Neuronal stem cell (in vitro differentiated cells): ENCODE results near the gene EFNB2.

Experiments
- DNase-seq: peaks from one replicate; pipeline ENCODE4 v3.0.0-alpha.2; 2013; ENCODE audit warnings: low spot score
- H2AFZ ChIP-seq: one replicate; pipeline ENCODE4 v1.6.1; 2013; ENCODE audit warnings: mild to moderate bottlenecking, low read length, inconsistent platforms
- H2AK5ac ChIP-seq: 2 replicates; pipeline ENCODE4 v1.6.1; 2013; ENCODE audit warnings: low read depth, mild to moderate bottlenecking, inconsistent platforms, low read length, moderate library complexity, mixed read lengths
- H2BK120ac ChIP-seq: 2 replicates; pipeline ENCODE4 v1.6.1; 2013; ENCODE audit warnings: low read depth, mild to moderate bottlenecking, inconsistent platforms, low read length, moderate library complexity, mixed read lengths
- H2BK12ac ChIP-seq: one replicate; pipeline ENCODE4 v1.6.1; 2013; ENCODE audit warnings: low read length, inconsistent platforms
- H2BK15ac ChIP-seq: 2 replicates; pipeline ENCODE4 v1.6.1; 2013; ENCODE audit warnings: mild to moderate bottlenecking, low read length, inconsistent platforms, mixed read lengths
- H2BK5ac ChIP-seq: one replicate; pipeline ENCODE4 v1.6.1; 2013; ENCODE audit warnings: inconsistent platforms, mild to moderate bottlenecking, low read length, moderate library complexity
- H3K14ac ChIP-seq: one replicate; pipeline ENCODE4 v1.6.1; 2013; ENCODE audit warnings: low read length, inconsistent platforms
- H3K18ac ChIP-seq: 2 replicates; pipeline ENCODE4 v1.6.1; 2013; ENCODE audit warnings: low read length, inconsistent platforms
- H3K23ac ChIP-seq: 2 replicates; pipeline ENCODE4 v1.6.1; 2013; ENCODE audit warnings: low read depth, mild to moderate bottlenecking, mixed read lengths, low read length, inconsistent platforms; ENCODE audit not compliant: poor library complexity
- H3K27ac ChIP-seq: replicated peaks from 3 replicates; pipeline ENCODE4 v1.5.1; 2013; ENCODE audit warnings: low read length, inconsistent platforms
- H3K27me3 ChIP-seq, 3 experiments: 2 replicates each; pipeline ENCODE4 v1.6.1; 2013; ENCODE audit warnings: low read length in 3 of 3, mild to moderate bottlenecking in 2 of 3, inconsistent platforms in 1 of 3, low read depth in 1 of 3, mixed read lengths in 1 of 3, moderate library complexity in 1 of 3; ENCODE audit not compliant: control insufficient read depth in 3 of 3, insufficient read depth in 3 of 3
- H3K36me3 ChIP-seq, 2 donors: replicated peaks in 1 of 2; 2 replicates each; pipeline ENCODE4 v1.6.1; 2013; ENCODE audit warnings: low read length in 2 of 2; ENCODE audit not compliant: control insufficient read depth in 2 of 2, insufficient read depth in 2 of 2
- H3K4ac ChIP-seq: 2 replicates; pipeline ENCODE4 v1.6.1; 2013; ENCODE audit warnings: inconsistent platforms, mild to moderate bottlenecking, low read length, moderate library complexity
- H3K4me1 ChIP-seq, 2 donors: 1 replicate in 1 of 2; 2 replicates in 1 of 2; pipeline ENCODE4 v1.6.1; 2013; ENCODE audit warnings: low read length in 2 of 2, low read depth in 1 of 2; ENCODE audit not compliant: control insufficient read depth in 2 of 2, insufficient read depth in 1 of 2
- H3K4me2 ChIP-seq: one replicate; pipeline ENCODE4 v1.6.1; 2013; ENCODE audit warnings: mild to moderate bottlenecking, low read length, inconsistent platforms; ENCODE audit not compliant: insufficient read depth, poor library complexity, severe bottlenecking
- H3K4me3 ChIP-seq, 2 donors: 2 replicates each; pipeline ENCODE4 v1.5.1; 2013; ENCODE audit warnings: low read length in 2 of 2, mild to moderate bottlenecking in 2 of 2, inconsistent platforms in 1 of 2, moderate library complexity in 1 of 2
- H3K79me1 ChIP-seq: one replicate; pipeline ENCODE4 v1.6.1; 2013; ENCODE audit warnings: low read depth, mild to moderate bottlenecking, inconsistent platforms, low read length, moderate library complexity
- H3K9ac ChIP-seq: one replicate; pipeline ENCODE4 v1.6.1; 2013; ENCODE audit warnings: mild to moderate bottlenecking, low read depth, low read length, inconsistent platforms; ENCODE audit not compliant: poor library complexity
- H3K9me3 ChIP-seq, 2 donors: replicated peaks in 1 of 2; 2 replicates each; pipeline versions ENCODE3 to v1.6.1; 2013; ENCODE audit warnings: low read length in 2 of 2, mild to moderate bottlenecking in 2 of 2, inconsistent platforms in 1 of 2, low read depth in 1 of 2, mixed read lengths in 1 of 2, moderate library complexity in 1 of 2; ENCODE audit not compliant: control insufficient read depth in 2 of 2, insufficient read depth in 1 of 2
- H4K8ac ChIP-seq: one replicate; pipeline ENCODE4 v1.6.1; 2013; ENCODE audit warnings: low read depth, mild to moderate bottlenecking, inconsistent platforms, low read length, moderate library complexity
- H4K91ac ChIP-seq: one replicate; pipeline ENCODE4 v1.6.1; 2013; ENCODE audit warnings: low read length, low read depth, mild to moderate bottlenecking, inconsistent platforms; ENCODE audit not compliant: poor library complexity
- WGBS, 2 donors: extraction: QIAGEN DNeasy Blood & Tissue Kit; methylation state at CpG; one replicate each; pipeline ENCODE4 v1.1.7; 2013; ENCODE audit warnings: missing lambda C conversion rate in 2 of 2, mixed read lengths in 1 of 2; ENCODE audit not compliant: insufficient read length in 2 of 2, insufficient replicate concordance in 1 of 2; ENCODE audit errors: extremely low coverage in 2 of 2; 5-methylcytosine and 5-hydroxymethylcytosine counted together

The EFNB2 gene

DNA sequence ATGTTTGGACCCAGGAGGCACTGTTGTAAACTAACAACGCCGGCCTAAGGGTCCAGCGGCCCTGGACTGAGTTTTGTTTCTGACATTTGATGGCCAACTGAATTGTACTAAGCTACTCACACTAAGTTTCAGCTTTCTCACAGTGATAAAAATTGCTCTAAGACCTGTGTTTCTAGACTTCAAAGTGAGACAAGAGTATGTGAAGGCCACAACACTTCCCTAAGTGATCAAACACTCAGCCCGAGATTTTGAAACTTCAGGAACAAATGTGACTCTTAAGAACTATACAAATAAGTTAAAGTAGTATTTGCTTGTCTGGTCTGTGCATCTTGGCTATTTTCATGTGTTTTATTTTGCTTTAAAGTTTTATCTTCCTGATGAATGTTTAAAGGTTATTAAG is 30.2 kb downstream of the EFNB2 start:
- Histone ChIP-seq H3K4me3 (no peak overlapping the region), H3K27ac (no peak overlapping the region), H3K4me1 (peaks cover 4 to 8% of the 10 kb centered on the region in 2 donors), H3K14ac (no peak overlapping the region), H3K9me3 (peaks cover 0 to 25% of the 10 kb centered on the region in 2 donors), H2BK5ac (no peak overlapping the region), H3K4me2 (no peak overlapping the region), H3K36me3 (peaks cover 18 to 99% of the 10 kb centered on the region in 2 donors), H2BK12ac (no peak overlapping the region), H3K23ac (no peak overlapping the region), H2AK5ac (no peak overlapping the region), H3K79me1 (peaks cover under 1% of the 10 kb centered on the region), H2BK15ac (no peak overlapping the region), H3K18ac (no peak overlapping the region), H3K27me3 (no peaks in the 10 kb centered on the region), H3K4ac (no peak overlapping the region), H3K9ac (no peak overlapping the region), H2AFZ (no peak overlapping the region), H4K91ac (no peak overlapping the region), H4K8ac (no peak overlapping the region), H2BK120ac (no peak overlapping the region)
- WGBS, 2 donors: no CpG with 5 or more reads among the region's 4 CpGs
- DNase-seq: no peak

DNA sequence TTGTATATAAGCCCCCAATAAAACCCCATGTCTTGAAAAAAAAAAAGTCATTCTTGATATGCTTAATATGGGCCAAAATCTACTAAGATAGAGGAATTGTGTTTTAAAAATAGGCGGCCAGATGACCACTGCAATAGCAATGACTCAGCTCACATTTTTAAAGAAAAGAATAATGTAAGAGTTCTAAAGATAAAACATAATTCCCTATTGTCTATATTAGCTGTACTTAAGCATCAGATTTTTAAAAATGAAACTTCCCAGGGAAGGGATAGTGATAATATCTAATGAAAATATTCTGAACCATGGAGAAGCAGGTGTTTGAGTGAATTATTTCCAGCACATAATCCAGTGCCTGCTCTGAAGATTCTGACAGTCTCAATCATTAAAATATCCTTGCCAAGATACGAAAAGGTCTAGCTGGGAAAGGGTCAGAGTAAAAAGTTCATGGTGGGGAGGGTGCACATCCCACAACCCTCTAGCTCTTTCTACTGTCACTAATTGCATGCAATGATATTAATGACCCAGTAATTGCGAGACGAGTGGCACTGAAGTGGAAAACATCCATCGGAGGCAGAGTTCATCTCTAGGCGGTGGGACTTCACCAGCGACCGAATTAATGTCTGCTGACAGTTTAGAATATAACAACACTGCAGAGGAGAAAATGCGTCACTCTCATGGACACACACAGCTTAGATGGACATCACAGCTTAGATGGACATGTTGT is 31.6 kb downstream of the EFNB2 start:
- no peaks in the 10 kb centered on the region for H3K79me1 ChIP-seq
- H2BK5ac ChIP-seq: no peak overlapping the region
- H3K27ac ChIP-seq: no peak overlapping the region
- no peak overlapping the region for H2BK12ac ChIP-seq
- H2AFZ ChIP-seq: no peak overlapping the region
- no peak overlapping the region for H3K4me3 ChIP-seq
- H3K18ac ChIP-seq: no peak overlapping the region
- no peak overlapping the region for H3K23ac ChIP-seq
- no peak overlapping the region for H2AK5ac ChIP-seq
- peaks cover 0 to 22% of the 10 kb centered on the region in 2 donors for H3K9me3 ChIP-seq
- H4K91ac ChIP-seq: no peak overlapping the region
- H4K8ac ChIP-seq: no peak overlapping the region
- H3K9ac ChIP-seq: no peak overlapping the region
- no peak for DNase-seq
- no peak overlapping the region for H2BK15ac ChIP-seq
- H3K27me3 ChIP-seq: no peaks in the 10 kb centered on the region
- H3K36me3 ChIP-seq: peaks cover 18 to 99% of the 10 kb centered on the region in 2 donors
- peaks cover 6 to 19% of the 10 kb centered on the region in 2 donors for H3K4me1 ChIP-seq
- no peak overlapping the region for H3K4ac ChIP-seq
- H3K14ac ChIP-seq: no peak overlapping the region
- no CpG with 5 or more reads among the region's 9 CpGs for WGBS, 2 donors
- no peak overlapping the region for H2BK120ac ChIP-seq
- no peak overlapping the region for H3K4me2 ChIP-seq

DNA sequence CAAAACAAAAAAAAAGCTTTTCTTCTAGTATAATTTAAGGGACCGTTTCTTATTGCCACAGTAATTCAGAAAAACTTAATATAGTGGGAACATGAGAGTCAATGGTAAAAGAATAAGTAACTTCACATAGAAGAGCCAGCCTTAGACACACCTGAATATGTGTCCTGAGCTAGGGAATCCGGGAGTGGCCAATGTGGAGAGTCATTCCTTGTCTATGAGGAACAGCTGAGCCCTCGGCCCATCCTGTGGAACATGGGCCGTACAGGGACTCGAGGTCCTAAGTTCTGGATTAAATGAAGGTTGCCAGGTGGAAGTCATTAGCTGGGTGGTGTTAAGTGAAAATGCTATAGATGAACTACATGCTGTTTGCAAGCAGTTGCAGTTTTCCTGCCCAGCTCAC is 32.2 kb downstream of the EFNB2 start:
- Histone ChIP-seq H3K9me3 (peaks cover 0 to 22% of the 10 kb centered on the region in 2 donors), H2AFZ (no peak overlapping the region), H3K36me3 (peaks cover 18 to 99% of the 10 kb centered on the region in 2 donors), H2BK12ac (no peak overlapping the region), H4K91ac (no peak overlapping the region), H3K23ac (no peak overlapping the region), H2BK5ac (no peak overlapping the region), H3K27ac (no peak overlapping the region), H3K27me3 (no peaks in the 10 kb centered on the region), H3K4me2 (no peak overlapping the region), H4K8ac (no peak overlapping the region), H3K4me1 (peaks cover 6 to 23% of the 10 kb centered on the region in 2 donors), H3K18ac (no peak overlapping the region), H3K4ac (no peak overlapping the region), H2AK5ac (no peak overlapping the region), H3K79me1 (no peaks in the 10 kb centered on the region), H2BK15ac (no peak overlapping the region), H2BK120ac (no peak overlapping the region), H3K9ac (no peak overlapping the region), H3K4me3 (no peak overlapping the region), H3K14ac (no peak overlapping the region)
- WGBS, 2 donors: no CpG with 5 or more reads among the region's 5 CpGs
- DNase-seq: no peak

DNA sequence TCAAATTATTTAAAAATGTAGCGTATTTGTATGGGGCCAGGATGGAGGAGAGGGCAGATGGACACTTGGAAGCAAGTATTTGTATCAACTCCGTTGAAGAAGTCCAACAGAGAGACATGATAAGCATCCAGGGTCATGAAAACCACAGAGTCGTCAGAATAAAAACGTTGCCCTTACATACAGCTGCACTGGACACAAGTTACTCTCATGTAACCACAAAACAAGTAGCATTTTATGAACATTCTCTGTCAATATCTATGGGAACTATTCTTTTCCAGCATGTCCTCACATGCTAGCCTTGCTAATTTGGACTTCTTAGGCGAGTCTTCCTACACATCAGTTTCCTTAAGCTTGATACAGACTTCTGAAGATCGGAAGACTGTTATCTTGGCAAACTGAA is 35.0 kb downstream of the EFNB2 start:
- Histone ChIP-seq H3K14ac (no peak overlapping the region), H4K8ac (no peak overlapping the region), H3K9me3 (peaks cover 0 to 18% of the 10 kb centered on the region in 2 donors), H4K91ac (no peak overlapping the region), H2BK120ac (no peak overlapping the region), H2AFZ (no peak overlapping the region), H3K4me1 (peaks cover 4 to 28% of the 10 kb centered on the region in 2 donors), H3K4me3 (no peak overlapping the region), H3K79me1 (peaks cover 2% of the 10 kb centered on the region), H3K4ac (no peak overlapping the region), H2BK12ac (no peak overlapping the region), H3K27me3 (no peaks in the 10 kb centered on the region), H3K18ac (no peak overlapping the region), H2AK5ac (no peak overlapping the region), H3K36me3 (peaks cover 12 to 99% of the 10 kb centered on the region in 2 donors), H3K23ac (no peak overlapping the region), H3K27ac (no peak overlapping the region), H3K9ac (no peak overlapping the region), H3K4me2 (no peak overlapping the region), H2BK15ac (no peak overlapping the region), H2BK5ac (no peak overlapping the region)
- DNase-seq: no peak
- WGBS, 2 donors: no CpG with 5 or more reads among the region's 6 CpGs
